GM20000 (cell line): Measurements from ENCODE around the gene S100A5.

Experiments
- DNase-seq: peaks from one replicate; pipeline ENCODE4 v3.0.0; 2012; ENCODE audit warnings: low spot score
- TF ChIP-seq, protein P1 (sequence below): IDR thresholded peaks from 2 replicates; pipeline ENCODE4 v1.5.1; 2012; ENCODE audit warnings: mild to moderate bottlenecking, control low read depth; ENCODE audit errors: extremely low read depth, missing control alignments

The S100A5 gene

DNA sequence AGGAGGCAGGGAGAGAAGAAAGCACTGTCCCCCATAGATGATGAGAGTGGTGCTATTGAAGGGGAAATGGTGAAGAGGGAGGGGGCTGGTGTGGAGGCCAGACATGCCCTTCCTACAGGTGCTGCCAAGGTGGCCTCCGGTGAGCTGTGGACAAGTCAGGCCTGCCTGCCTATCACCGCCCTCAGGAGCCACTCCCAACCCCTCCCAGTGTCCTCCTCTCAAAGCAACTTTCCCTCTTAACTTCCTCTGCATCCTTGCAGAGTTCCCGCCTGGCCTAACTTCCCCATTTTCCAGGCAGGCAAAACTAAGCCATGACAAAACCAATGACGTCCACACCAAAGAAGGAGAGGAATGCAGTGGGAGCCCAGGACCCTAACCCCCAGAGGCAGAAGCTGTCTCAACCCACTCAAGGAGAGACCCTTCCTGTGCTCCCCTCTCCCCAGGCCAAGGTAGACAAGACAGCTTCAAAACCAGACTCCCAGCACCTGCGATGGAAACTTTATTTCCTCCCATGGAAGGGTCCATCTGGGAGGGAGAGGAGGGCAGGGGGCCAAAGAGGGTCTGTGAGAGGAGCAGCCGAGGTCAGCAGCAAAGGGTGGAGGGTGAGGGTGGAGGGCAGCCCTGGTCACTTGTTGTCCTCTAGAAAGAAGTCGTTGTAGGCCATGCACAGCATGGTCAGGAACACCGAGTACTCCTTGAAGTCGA lies 3.9 kb downstream of the S100A5 start:
- TF ChIP-seq, protein P1, sequence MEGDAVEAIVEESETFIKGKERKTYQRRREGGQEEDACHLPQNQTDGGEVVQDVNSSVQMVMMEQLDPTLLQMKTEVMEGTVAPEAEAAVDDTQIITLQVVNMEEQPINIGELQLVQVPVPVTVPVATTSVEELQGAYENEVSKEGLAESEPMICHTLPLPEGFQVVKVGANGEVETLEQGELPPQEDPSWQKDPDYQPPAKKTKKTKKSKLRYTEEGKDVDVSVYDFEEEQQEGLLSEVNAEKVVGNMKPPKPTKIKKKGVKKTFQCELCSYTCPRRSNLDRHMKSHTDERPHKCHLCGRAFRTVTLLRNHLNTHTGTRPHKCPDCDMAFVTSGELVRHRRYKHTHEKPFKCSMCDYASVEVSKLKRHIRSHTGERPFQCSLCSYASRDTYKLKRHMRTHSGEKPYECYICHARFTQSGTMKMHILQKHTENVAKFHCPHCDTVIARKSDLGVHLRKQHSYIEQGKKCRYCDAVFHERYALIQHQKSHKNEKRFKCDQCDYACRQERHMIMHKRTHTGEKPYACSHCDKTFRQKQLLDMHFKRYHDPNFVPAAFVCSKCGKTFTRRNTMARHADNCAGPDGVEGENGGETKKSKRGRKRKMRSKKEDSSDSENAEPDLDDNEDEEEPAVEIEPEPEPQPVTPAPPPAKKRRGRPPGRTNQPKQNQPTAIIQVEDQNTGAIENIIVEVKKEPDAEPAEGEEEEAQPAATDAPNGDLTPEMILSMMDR, result no peak
- DNase-seq, result no peak

DNA sequence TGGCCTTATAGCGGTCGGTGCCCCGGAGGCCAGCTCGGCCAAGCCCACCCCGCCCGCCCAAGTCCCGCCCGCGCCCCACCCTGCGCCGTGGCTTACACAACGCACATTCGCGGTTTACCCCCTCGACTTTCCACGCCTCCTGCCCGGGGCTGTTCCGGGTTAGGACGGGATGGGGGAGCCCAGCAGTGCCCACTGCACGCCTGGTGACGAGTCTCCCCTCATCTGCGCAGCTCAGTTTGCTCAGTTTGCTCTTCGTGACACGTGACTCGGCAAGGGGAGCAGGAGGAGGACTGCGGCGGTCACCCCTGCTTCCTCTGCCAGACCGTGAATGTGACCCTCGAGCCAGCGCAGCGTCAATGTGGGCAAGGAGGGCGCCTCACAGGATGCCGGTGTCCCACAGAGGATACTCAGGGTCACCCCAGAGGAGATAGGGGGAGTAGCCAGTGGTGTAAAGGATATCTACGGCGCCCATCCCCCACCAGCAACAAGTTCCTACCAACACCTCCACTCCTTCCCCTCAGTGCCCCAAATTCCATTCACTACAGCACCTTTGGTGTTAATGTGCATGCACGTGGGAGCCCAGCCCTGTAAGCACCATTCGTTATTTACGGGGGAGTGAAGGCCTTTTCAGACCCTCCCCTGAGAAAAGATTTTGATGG lies 4.6 kb downstream of the S100A5 start:
- TF ChIP-seq, protein P1, result no peak

DNA sequence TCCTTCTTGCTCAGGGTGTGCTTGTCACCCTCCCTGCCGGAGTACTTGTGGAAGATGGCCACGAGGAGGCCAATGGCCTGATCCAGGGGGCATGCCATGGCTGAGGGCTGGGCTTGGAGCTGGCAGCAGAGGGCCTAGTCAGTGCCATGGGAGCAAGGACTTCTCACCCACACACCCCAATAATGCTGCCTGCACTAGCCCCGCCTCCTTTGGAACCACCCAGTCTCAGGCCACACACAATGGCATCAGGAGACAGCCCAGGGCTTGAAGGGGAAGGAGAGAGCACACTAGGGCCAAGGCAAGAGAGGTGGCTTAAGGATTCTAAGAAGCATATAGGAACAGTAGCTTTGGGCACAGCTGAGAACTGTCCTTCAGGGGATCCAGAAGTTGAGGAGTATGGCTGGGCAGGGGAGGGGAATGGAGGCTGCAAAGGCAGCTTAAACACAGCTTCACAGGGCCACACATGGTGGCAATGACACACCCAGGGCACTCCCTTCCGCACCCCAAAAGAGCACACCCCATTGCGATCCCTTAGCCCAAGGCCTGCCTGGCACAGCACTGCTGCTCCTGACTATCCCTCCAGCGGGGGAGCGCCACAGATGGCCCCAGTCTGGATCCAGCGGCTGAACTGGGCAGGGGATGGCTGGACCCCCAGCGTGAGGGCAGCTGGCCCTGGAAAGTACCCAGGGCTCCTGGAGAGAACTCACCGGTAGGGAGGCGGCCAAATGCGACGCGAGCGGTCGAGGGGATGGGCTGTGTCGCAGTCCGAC lies 5.3 kb downstream of the S100A5 start, which contains the start of gene S100A6:
Gene S100A6, minus strand, starts transcription at position 750 of the 770 bp plus-strand sequence. Its CDS starts 652 bp downstream, at position 98.
- no peak for DNase-seq
- TF ChIP-seq, protein P1, result no peak

More for the DNA sequence above, 4.6 kb downstream of the S100A5 start:
- peak; percentile 58 for DNase-seq

DNA sequence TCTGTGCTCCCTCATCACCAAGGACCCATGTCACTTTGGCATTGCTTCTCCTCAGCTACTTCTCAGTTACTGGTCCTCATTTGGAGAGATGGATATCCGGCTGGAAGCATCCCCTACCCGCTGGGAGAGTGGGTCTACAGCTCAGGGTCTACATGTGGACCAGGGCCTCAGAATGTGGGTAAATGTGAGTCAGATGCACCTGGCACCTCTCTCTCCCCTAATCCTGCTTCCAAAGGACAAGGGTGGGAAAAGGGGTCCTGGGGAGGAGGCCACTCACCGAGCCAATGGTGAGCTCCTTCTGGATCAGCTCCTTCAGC lies 5.9 kb downstream of the S100A5 start:
- no peak for DNase-seq

DNA sequence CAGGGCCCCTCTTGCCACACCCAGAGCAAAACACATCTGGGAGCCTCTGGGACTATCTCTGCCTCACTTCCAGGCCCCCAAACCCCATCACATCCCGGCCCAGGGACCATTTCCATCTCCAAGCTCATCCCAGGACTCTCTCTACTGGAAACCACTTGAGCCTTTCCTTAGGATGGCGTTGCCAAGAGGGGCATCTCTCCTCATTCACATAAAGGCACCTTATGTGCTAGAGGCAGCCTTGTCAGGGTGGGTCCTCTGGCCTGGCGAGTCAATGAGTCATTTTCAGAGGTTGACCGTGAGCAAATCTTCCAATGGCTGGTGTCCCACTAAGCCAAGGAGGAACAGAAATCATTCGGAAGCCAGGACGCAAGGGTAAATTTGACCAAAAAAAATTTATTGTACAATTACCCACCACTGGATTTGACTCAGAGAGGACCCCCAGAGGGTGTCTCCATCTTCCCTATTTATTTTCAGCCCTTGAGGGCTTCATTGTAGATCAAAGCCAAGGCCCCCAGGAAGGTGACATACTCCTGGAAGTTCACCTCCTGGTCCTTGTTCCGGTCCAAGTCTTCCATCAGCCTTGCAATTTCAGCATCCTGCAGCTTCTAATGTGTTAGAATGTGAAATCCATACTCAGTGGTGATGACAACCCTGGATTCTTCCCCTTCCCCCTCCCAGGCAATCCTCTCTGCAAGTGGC lies 6.4 kb downstream of the S100A5 start:
- TF ChIP-seq, protein P1, result no peak
- no peak for DNase-seq

More for the DNA sequence above, 5.9 kb downstream of the S100A5 start:
- TF ChIP-seq, protein P1, result no peak

DNA sequence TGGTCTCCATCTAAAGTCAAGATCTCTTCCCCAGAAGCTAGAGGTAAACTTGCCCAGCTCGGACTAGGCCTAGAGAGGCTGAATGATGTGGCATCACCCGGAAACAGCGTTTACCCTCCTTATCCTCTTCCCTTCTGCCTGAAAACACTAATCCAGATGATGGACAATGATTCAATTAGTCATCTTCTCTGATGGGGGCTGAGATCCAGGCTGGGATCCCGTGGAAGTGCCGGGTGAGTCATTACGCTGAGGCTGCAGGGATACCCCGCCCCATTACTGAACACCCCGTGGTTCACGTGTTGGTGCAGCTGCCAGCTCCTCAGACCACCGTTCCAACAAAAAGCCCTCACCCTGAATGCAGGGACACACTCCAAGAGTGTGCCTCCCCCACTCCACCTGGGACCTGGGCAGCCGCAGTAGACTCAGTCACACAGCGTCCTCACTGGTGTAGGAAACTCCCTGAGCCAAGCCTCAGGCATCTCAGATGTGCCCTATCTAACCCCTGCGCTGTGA lies 7.0 kb downstream of the S100A5 start:
- DNase-seq, result no peak
- TF ChIP-seq, protein P1, result no peak
